Measurements from ENCODE around the gene NEK6.

The NEK6 gene

DNA sequence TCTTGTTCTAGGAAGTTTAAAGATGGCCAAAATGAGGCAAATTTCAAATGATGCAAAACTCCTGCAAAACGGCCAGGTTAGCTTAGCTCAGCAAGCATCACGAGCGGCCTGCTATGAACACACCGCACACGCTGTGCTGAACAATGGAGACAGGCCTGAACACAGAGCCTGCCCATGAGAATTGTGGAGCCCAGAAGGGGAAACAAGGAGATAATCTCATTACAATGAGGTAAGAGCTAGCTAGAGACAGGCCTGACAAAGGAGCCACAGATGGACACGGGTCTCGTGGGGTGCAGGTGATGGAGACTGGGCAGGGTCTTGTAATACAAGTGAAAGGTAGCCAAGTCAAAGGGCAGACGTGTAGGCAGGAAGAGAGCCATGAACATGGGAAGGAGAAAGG is 107.3 kb downstream of the NEK6 start:
- H3K9me3 ChIP-seq: peaks cover 2% of the 10 kb centered on the region; the same call in 1 of the 2 replicates
- no peak overlapping the region for H3K4me3 ChIP-seq (ENCODE audit: low read depth, low read length)
- peak; percentile 41 for DNase-seq
- TF ChIP-seq, protein P1, sequence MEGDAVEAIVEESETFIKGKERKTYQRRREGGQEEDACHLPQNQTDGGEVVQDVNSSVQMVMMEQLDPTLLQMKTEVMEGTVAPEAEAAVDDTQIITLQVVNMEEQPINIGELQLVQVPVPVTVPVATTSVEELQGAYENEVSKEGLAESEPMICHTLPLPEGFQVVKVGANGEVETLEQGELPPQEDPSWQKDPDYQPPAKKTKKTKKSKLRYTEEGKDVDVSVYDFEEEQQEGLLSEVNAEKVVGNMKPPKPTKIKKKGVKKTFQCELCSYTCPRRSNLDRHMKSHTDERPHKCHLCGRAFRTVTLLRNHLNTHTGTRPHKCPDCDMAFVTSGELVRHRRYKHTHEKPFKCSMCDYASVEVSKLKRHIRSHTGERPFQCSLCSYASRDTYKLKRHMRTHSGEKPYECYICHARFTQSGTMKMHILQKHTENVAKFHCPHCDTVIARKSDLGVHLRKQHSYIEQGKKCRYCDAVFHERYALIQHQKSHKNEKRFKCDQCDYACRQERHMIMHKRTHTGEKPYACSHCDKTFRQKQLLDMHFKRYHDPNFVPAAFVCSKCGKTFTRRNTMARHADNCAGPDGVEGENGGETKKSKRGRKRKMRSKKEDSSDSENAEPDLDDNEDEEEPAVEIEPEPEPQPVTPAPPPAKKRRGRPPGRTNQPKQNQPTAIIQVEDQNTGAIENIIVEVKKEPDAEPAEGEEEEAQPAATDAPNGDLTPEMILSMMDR (IDR thresholded peaks at IDR 0.05; ENCODE audit: low read depth, low read length): no peak
- no peaks in the 10 kb centered on the region; the same call in 1 of the 2 replicates for H3K36me3 ChIP-seq
- peaks cover 21% of the 10 kb centered on the region for H3K4me1 ChIP-seq
- H3K27me3 ChIP-seq: no peaks in the 10 kb centered on the region

GRCh38 chr9:124366476-124367220 is 108.9 kb downstream of the NEK6 start:
- H3K9me3 ChIP-seq: peaks cover 2% of the 10 kb centered on the region; the same call in 1 of the 2 replicates
- DNase-seq: no peak
- no peaks in the 10 kb centered on the region for H3K27me3 ChIP-seq
- peaks cover 21% of the 10 kb centered on the region for H3K4me1 ChIP-seq
- no peak overlapping the region for H3K4me3 ChIP-seq (ENCODE audit: low read depth, low read length)
- no peaks in the 10 kb centered on the region; the same call in 1 of the 2 replicates for H3K36me3 ChIP-seq
- TF ChIP-seq, protein P1 (IDR thresholded peaks at IDR 0.05; ENCODE audit: low read depth, low read length): no peak

- Histone ChIP-seq H3K27me3 (no peaks in the 10 kb centered on the region), H3K36me3 (peaks cover under 1% of the 10 kb centered on the region; the same call in 1 of the 2 replicates), H3K9me3 (peaks cover 2% of the 10 kb centered on the region; the same call in 1 of the 2 replicates), H3K4me3 (ENCODE audit: low read depth, low read length) (no peak overlapping the region), H3K4me1 (peaks cover 21% of the 10 kb centered on the region)
- TF ChIP-seq, protein P1 (IDR thresholded peaks at IDR 0.05; ENCODE audit: low read depth, low read length): no peak
- DNase-seq: no peak
Measured at GRCh38 chr9:124368692-124369091, 110.9 kb downstream of the NEK6 start.

DNA sequence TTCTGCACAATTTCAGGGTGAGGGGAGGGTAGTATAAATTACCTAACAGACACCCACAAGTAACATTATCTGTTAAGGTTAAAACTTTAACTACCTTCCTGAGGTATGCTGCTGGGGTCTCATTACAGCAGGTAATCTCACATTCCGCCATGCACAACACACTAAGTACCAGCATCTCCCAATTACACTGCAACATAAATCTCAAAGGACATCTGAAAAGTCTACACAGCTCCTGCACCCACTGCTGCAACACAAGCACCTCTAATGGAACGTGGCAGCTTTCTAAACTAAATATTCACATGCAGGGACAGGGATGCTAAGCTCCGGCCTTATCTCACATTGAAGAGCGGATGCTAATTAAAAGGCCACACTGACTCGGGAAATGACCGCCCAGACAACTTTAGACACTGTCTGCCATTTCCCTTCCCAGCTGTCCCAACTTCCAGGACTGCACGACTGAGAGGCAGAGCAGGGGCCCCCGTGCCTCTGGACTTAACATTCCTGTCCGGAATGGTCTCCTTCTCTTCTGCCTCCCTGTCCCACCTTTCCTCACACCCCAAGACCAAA is 111.6 kb downstream of the NEK6 start:
- peaks cover 2% of the 10 kb centered on the region; the same call in 1 of the 2 replicates for H3K9me3 ChIP-seq
- peaks cover 7% of the 10 kb centered on the region; the same call in 1 of the 2 replicates for H3K36me3 ChIP-seq
- H3K27me3 ChIP-seq: no peaks in the 10 kb centered on the region
- DNase-seq: no peak
- TF ChIP-seq, protein P1 (IDR thresholded peaks at IDR 0.05; ENCODE audit: low read depth, low read length): no peak
- H3K4me3 ChIP-seq (ENCODE audit: low read depth, low read length): no peak overlapping the region
- H3K4me1 ChIP-seq: peaks cover 21% of the 10 kb centered on the region

- Histone ChIP-seq H3K36me3 (peaks cover 10% of the 10 kb centered on the region), H3K27me3 (no peaks in the 10 kb centered on the region), H3K4me3 (ENCODE audit: low read depth, low read length) (no peak overlapping the region), H3K4me1 (peaks cover 13% of the 10 kb centered on the region; the same call in 1 of the 2 replicates), H3K9me3 (peaks cover 2% of the 10 kb centered on the region; the same call in 1 of the 2 replicates)
- TF ChIP-seq, protein P1 (IDR thresholded peaks at IDR 0.05; ENCODE audit: low read depth, low read length): no peak
- no peak for DNase-seq
Measured at GRCh38 chr9:124370896-124371582, 113.3 kb downstream of the NEK6 start.

Measured in BE2C (cell line).